Epithelial cell of prostate (primary cell): ENCODE measurements around the gene SND1.

Source experiments
- DNase-seq: peaks from one replicate; pipeline ENCODE4 v3.0.0-alpha.2; 2011; ENCODE audit warnings: low read depth, low spot score
- H3K27ac ChIP-seq: fragments of 450-650 bp; 2 replicates; pipeline ENCODE4 v1.5.1; 2017; ENCODE audit warnings: mild to moderate bottlenecking

SND1 gene

DNA sequence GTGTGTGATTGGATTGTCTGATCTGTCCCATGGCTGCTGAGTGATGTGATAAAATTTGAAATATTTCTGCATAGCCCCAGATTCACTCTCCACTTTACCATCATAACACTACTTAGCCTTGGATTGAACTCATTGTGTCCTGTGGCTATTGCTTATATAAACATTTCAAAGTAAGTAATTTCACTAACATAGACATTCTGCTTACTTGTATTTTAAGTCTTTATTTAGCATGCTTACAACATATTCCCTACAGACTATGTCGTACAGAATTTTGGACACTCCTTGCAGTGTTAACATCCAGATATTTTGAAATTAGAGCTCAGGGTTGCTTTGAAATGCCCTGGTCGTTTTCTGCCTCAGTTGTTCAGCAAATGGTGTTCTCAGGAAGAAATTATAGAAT is 261.7 kb downstream of the SND1 start:
- DNase-seq = no peak
- no peak overlapping the region for H3K27ac ChIP-seq

DNA sequence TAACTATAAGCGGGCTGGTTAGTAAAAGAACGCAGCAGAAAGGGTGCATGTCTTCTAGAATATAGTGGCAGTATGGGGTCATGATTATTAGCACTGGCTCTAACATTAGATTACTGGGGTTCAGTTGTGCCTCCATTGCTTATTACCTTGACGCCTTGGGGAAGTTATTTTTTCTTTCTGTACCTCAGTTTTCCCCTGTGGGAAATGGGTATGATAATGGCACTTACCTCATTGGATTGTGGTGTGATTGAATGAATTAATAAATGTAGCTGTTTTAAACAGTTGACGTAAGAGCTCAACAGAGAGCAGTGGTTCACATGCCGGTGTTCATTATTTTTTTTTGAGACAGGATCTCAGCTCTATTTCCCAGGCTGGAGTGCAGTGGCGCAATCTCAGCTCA is 262.7 kb downstream of the SND1 start:
- no peak for DNase-seq
- H3K27ac ChIP-seq = no peak overlapping the region

DNA sequence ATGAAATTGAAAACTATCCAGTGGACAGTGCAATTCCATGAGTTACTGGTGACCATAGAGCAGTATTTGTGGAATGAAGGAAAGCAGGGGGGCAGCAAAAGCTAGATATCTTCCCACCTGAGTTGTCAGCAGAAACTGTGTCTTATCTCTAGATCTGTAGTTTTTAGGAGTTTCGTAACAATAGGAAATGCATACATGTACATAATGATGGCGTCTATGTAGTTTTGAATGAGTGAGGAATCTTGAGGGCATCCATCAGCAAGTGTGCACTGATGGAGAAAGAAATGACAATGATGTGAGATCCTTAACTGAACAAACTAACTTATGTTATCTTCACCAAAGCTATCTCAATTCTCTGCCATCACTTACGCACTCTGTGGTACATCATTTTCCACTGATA is 264.7 kb downstream of the SND1 start:
- DNase-seq = no peak
- H3K27ac ChIP-seq = no peak overlapping the region

DNA sequence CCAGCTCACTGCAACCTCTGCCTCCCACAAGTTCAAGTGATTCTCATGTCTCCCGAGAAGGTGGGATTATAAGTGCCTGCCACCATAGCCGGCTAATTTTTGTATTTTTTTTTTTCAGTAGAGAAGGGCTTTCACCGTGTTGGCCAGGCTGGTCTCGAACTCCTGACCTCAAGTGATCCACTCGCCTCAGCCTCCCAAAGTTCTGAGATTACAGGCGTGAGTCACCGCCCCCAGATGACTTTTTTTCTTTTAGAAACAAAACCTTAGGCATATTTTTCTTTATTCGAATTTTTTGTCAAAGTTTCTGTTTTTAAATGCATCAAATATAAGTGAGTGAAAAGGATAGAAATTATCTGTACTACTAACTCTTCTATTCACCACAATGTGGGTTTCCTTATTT is 266.1 kb downstream of the SND1 start:
- H3K27ac ChIP-seq = no peak overlapping the region
- DNase-seq = no peak

DNA sequence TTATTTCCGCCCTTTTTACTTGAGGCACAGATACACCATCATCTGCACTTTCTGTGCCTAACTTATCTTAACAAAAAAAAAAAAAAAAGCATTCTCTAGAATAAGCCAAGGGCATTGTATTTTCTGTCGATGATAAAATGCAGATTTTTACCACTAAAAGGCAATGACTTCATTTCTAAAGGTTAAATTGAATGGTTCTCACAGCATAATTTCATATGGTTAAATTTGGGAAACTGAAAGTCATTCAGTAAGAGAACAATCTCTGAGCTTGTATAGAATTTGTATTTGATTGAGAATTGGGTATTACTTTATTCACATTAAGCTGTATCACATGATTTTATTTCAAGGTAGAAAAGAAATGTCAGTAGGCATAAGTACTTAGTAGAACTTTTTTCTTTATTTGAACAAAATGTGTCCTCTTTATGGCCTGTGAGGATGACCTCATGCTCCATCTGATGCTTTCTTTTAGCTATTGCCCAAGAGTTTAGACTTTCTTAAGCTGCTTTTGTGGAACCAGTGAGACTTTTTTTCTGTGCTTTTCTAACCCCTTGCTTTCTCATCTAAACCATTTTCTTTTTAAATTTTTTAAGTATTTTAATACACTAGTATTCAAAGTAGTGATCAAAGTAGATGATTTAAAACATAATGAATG is 268.9 kb downstream of the SND1 start:
- no peak for DNase-seq
- no peak overlapping the region for H3K27ac ChIP-seq

DNA sequence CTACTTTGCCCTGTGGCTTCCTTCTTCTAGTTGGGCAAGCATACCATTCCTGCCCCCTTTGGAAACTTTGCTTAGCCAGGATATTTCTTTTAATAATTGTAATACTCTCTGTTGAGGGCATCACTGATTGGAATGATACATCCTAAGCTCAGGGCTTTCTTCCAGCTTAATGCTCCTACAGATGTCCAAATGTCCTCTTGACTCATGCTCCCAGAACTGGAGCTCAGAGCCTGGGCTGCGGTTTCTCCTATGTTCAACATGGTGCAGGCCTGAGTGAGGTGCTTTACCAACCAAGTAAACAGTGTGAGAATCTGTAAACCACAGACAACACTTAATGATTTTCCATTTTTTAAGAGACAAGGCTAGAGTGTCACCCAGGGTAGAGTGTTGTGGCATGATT is 270.7 kb downstream of the SND1 start:
- no peak overlapping the region for H3K27ac ChIP-seq
- DNase-seq = no peak

DNA sequence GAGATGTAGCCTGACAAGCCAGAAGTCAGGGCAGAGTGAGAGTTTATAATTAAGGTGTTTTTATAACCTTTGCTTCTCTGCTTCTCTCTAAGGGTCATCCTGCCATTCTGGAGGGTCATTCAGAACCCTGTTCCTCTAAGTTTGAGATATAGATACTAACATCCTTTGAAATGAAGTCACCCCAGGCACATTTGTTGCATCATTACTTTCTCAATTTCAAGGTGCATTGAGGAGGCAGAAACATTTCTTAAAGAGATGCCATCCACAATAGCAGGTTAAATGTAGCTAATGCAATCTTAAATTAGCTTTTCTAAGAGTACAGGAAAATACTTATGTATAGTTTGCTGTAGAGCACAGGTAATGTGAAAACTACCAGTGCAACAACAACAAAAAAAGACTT is 272.9 kb downstream of the SND1 start:
- no peak overlapping the region for H3K27ac ChIP-seq
- DNase-seq = no peak

DNA sequence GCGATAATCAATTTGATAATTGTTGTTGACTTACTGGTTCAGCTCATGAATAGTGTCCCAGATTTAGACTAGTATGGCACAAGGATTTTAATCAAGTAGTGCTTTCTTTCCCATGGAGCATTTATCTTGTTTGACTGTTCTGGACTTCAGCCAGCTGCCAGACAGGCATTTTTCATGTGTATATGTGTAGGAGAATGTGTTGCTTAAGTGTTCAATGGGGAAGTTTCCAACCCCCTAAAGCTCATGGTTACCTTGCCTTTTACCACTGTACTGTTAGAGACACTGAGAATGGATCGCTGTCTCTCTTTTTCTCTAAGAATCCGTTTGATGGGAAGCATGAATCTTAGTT is 275.3 kb downstream of the SND1 start:
- no peak for DNase-seq
- no peak overlapping the region for H3K27ac ChIP-seq

DNA sequence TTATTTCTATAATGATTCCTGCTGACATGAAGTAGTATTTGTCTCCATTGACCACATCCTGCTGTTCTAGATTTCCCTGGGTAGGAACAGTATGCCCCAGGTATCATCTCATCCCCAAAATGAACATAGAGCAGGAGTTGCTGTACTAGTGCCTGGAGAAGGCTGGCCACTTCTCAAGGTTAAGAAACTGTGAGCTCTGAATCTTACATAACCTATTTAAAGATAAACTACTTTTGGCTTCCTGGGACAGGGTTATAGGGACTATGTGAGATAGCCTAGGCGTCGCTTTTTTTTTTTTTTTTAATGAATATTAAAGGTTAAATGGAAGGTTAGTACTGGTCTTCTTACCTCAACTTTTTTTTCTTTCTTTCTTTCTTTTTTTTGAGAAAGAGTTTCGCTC is 276.2 kb downstream of the SND1 start:
- H3K27ac ChIP-seq = no peak overlapping the region
- no peak for DNase-seq

DNA sequence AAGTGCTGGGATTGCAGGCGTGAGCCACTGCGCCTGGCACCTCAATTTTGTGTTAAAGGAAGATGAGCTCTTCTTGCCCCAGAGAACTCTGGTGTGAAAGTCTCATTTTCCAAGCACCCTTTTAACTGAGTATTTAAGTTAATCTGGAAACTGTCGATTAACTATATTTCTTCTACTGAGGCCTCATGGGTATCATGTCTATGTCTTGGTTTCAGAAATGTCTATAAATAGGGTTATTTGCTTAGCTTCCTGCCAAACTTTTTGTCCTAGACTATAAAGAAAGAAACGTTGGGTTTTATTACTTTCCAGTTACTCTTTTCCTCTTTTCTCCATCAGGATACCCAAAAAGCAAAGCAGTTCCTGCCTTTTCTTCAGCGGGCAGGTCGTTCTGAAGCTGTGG is 276.9 kb downstream of the SND1 start:
- no peak for DNase-seq
- no peak overlapping the region for H3K27ac ChIP-seq

DNA sequence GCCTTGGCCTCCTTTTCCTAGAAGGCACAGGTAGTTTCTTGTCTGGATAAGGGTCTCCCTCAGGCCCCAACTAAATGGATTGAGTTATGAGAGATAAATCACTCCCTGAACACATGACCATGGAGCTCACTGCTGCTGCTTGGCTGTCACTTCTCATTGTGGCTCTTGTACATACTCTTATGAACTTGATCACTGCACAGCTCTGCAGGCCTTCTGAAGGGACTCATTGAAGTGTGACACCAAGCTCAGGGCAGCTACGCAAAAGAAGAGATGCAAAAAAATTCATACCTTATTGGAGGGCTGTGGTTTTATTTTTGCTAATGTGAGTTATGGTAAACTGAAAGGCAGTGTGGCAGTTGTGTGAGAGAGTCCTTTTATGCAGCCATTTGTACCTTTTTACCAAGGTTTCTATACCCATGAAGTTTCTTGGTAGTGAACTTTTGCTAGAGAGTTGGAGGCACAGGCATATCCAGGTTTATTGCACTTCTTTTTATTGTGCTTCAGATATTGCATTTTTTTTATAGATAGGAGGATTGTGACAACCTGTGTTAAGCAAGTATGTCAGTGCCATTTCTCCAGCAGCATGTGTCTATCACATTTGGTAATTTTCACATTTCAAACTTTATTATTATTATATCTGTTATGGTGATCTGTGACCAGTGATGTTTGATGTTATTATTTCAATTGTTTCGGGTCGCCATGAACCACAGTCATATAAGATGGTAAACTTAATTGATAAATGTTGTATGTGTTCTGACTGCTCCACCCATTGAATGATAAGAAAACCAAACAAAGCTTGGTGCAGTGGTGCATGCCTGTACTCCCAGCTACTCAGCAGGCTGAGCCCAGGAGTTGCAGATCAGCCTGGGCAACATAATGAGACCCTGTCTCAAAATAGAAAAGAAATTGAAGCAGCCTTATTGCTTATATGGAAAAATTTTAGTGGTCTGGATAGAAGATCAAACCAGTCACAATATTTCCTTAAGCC is 278.6 kb downstream of the SND1 start:
- DNase-seq = no peak
- H3K27ac ChIP-seq = no peak overlapping the region

DNA sequence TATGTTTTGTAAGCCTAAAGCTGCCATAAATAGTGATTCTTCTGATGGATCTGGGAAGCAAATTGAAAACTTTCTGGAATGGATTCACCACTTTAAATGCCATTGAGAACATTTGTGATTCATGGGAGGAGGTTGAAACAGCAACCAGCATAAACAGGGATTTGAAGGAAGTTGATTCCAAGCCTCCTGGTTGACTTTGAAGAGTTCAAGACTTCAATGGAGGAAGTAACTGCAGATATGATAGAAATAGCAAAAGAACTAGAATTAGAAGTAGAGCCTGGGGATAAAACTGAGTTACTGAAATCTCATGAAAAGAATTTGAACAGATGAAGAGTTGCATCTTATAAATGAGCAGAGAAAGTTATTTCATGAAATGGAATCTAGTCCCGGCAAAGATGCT is 280.1 kb downstream of the SND1 start:
- DNase-seq = no peak
- H3K27ac ChIP-seq = no peak overlapping the region

DNA sequence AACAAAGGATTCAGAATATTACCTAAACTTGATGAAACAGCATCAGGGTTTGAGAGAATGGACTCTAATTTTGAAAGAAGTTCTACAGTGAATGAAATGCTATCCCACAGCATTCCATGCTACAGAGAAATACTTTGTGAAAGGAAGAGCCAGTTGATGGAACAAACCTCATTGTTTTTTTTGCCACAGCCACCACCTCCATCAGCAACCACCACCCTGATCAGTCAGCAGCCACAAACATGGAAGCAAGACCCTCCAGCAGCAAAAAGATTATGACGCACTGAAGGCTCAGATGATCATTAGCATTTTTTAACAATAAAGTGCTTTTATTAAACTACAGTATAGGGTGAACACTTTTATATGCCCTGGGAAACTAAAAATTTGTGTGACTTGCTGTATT is 280.5 kb downstream of the SND1 start:
- no peak for DNase-seq

DNA sequence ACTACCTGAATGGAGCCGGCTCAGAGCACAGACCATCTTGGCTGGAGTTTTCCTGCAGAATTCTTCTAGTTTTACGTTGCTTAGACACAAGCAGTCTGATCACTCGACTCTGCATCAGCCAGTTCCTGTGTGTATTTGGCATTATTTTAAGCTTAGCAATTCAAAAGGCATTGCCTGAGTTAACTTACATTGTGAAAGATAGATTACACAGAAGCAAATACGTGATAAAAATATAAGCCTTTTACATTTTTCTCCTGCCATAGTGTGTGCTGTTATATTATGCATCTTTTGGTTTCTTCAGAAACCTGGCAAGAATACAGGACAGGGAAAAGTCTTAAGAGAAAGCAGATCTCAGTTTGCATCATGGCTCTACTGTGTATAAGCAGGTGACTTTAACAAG is 281.2 kb downstream of the SND1 start:
- H3K27ac ChIP-seq = no peak overlapping the region
- no peak for DNase-seq

More for the DNA sequence above, 280.5 kb downstream of the SND1 start:
- H3K27ac ChIP-seq = no peak overlapping the region

DNA sequence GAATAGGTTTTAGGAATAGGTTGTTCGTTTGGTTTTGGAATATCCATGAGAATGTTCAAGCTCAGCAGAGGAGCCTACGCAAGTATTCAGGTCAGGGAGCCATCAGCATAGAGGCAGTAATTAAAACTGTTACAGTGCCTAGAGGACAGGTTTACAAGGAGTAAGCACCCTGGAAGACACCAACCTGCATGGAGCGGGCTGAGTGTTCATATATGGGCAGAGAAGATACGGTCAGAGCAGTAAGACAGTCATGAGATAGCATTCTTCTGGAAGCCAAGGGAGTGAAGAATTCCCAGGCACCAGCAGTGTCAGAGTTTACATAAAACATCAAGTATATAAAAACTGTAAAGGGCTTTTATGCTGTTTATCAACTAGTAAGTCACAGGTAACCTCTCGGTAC is 282.7 kb downstream of the SND1 start:
- DNase-seq = no peak
- no peak overlapping the region for H3K27ac ChIP-seq

DNA sequence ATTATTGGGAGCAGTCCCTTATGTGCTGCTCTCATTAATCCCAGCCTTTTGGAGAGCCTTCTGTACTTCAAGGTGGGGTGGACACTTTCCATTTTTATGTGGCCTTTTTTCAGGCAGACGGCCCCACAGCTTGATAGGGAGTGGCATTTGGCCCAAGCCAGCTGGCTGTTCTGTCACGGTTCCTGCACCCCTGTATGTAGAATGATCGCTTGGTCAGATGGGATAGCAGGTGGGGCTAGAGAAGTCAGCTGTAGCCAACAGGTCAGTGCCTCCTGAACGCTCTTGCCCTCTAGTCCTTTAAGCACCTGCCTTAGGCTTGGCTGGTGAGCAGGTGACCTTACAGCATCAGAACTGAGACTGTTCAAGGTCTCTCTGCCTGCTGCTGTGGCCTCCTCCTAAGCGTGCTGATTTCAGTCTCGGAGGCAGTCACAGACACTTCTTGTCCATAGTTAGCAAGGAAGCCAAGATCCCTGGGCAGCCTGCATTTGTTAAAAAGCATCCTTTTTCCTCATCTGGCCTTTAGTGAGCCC is 283.9 kb downstream of the SND1 start:
- DNase-seq = no peak
- no peak overlapping the region for H3K27ac ChIP-seq

DNA sequence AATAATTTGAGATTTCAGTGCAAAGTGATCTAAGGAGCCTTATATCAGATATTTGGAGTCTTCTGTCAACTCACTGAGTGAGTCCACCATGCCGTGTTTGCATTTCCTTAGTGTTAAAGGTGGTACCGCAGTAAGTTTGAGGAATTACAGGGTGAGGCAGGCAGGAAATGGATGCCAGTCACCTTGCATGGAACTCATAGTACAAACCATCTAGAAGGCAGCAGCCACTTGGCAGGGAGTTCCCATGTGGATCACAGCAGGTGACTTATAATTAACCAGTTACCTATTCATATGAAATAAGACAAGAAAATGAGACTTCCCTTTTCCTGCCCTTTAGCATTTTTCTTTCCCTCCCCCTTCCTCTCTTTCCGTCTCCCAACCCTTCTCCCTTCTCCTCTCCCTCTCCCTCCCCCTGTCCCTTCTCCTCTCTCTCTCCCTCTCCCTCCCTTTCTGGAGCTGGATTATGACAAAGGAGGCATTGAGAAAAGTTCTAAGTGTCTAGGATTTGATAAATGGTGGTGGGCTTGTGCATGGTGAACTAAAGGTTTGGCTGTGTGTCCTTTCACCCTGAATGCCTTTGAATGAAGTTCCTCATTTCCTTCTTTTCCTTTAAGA is 285.2 kb downstream of the SND1 start:
- DNase-seq = no peak
- no peak overlapping the region for H3K27ac ChIP-seq

DNA sequence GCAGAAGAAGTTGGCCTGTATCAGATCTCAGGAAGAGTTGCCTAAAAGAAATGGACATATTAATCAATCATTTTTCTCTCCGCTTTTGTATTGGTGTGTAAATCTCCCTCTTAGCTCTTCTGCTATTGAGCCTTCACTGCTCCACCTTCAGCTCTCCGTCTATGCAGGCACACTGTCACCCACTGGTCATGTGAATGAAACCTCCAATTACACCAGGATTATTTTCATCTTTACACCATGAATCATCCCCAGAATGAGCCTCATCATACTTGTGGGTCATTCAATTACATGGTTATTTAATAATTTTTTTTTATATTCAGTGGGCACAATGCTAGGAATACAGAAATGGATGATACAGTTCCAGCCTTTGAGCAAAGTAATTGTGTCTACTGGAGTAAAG is 286.6 kb downstream of the SND1 start:
- H3K27ac ChIP-seq = no peak overlapping the region
- peak; percentile 29 for DNase-seq

DNA sequence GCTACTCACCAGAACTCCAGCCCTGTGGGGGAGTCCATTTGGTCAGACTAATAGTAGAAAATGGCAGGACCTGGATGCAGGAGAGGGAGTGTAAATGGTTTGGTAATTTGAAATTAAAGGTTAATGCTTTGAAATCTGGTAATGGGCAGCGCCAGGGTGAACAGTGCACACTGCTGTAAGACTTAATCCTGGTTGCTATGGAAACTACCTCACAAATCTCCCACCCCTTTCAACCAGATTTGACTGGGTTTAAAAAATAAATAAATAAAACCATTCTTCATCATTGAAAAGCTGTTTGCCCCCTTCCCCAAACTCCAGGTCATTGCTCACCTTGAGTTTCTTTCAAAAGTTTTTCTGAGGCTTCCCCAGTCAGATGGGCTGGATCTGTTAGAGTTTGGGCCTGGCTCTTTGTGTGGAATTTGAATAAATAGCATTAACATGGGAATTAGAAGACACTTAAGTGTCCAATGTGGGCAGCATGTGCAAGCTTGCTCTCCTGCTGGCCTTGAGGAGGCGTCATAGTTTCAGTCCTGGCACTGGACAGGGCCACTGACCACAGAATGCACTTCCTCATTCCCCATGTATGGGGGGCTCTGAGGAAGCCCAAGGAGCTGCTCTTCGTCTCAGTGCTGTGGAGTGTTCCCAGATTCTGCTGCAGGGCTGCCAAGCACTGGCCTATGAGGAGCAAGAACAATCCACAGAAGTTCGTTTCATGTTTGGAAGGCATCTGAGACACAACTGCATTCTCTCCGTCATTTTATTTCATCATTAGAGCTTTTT is 288.6 kb downstream of the SND1 start:
- DNase-seq = no peak
- no peak overlapping the region for H3K27ac ChIP-seq

DNA sequence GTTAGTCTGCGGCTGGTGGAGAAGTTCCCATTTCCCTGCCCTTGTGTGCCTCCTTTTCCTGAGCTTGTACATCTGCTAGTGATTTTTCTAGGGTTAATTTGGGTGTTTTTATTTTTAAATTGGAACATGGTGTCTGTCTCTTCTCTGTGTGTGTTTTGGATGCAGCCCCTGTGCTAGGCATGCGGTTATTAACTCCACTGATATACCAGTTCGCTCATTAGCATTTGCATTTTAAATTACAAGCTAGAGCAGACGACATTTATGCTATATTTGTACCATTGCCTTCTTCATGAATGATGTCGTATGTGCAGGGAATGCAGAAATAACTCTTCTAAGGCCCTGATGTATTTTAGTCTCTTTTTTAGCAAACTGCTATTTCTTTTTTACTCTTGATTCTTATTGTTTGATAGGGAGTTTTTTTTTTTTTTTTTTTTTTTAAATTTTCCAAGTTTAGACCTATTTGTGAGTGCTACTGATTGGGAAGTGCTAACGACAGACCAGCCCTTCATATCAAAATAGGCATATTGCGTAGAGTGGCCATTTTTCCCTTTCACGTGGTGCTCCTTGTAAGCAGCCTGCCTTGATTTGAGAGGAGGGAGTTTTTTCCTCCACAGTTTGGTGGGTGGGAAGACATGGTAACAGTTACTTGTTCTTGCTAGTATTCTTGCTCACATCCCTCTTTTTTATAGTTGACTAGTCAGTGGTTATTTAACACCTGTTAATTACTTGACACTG is 289.6 kb downstream of the SND1 start:
- no peak for DNase-seq
- no peak overlapping the region for H3K27ac ChIP-seq
